Ectodermal cell (in vitro differentiated cells): ENCODE data around the gene SLX9.

ENCODE experiments used
- H3K27ac ChIP-seq: 2 replicates; pipeline ENCODE4 v1.7.0; 2013; ENCODE audit warnings: mild to moderate bottlenecking, low read depth, low read length; ENCODE audit not compliant: insufficient read depth, poor library complexity, severe bottlenecking
- H3K27me3 ChIP-seq: 2 replicates; pipeline ENCODE4 v1.7.0; 2013; ENCODE audit warnings: mild to moderate bottlenecking, low read length; ENCODE audit not compliant: insufficient read depth, control insufficient read depth, poor library complexity, severe bottlenecking
- H3K36me3 ChIP-seq: one replicate; pipeline ENCODE4 v1.7.0; 2013; ENCODE audit warnings: low read length; ENCODE audit not compliant: control insufficient read depth, insufficient read depth
- H3K4me1 ChIP-seq: one replicate; pipeline ENCODE4 v1.7.0; 2013; ENCODE audit warnings: low read length; ENCODE audit not compliant: control insufficient read depth, insufficient read depth
- H3K4me3 ChIP-seq: 2 replicates; pipeline ENCODE4 v1.7.0; 2013; ENCODE audit warnings: low read depth, low read length, control low read depth; ENCODE audit not compliant: insufficient read depth
- H3K9me3 ChIP-seq: 2 replicates; pipeline ENCODE4 v1.7.0; 2013; ENCODE audit warnings: mild to moderate bottlenecking, low read length, moderate library complexity; ENCODE audit not compliant: control insufficient read depth
- WGBS, 2 experiments: methylation state at CpG; one replicate each; pipeline ENCODE4 v1.1.7; 2013; ENCODE audit warnings: missing lambda C conversion rate in 2 of 2; 5-methylcytosine and 5-hydroxymethylcytosine counted together

SLX9 gene

GRCh38 chr21:44902268-44903049, 37.4 kb upstream of the SLX9 start:
- peaks cover 15% of the 10 kb centered on the region for H3K4me1 ChIP-seq
- no peaks in the 10 kb centered on the region for H3K36me3 ChIP-seq
- H3K27me3 ChIP-seq: no peaks in the 10 kb centered on the region
- 95 to 96% methylated on average over 30 of the region's 30 CpGs for WGBS, 2 experiments
- H3K27ac ChIP-seq: no peak overlapping the region
- no peak overlapping the region for H3K4me3 ChIP-seq
- H3K9me3 ChIP-seq: no peaks in the 10 kb centered on the region

- WGBS, 2 experiments: 90 to 91% methylated on average over 18 of the region's 18 CpGs
- Histone ChIP-seq H3K36me3 (no peaks in the 10 kb centered on the region), H3K9me3 (no peaks in the 10 kb centered on the region), H3K4me3 (no peak overlapping the region), H3K4me1 (peaks cover 12% of the 10 kb centered on the region), H3K27ac (no peak overlapping the region), H3K27me3 (no peaks in the 10 kb centered on the region)
Observed at GRCh38 chr21:44903050-44903685, 36.7 kb upstream of the SLX9 start.

GRCh38 chr21:44903689-44904088, 36.1 kb upstream of the SLX9 start:
- Histone ChIP-seq H3K27ac (no peak overlapping the region), H3K27me3 (no peaks in the 10 kb centered on the region)
- 91 to 93% methylated on average over 22 of the region's 22 CpGs for WGBS, 2 experiments

GRCh38 chr21:44904141-44904923, 35.5 kb upstream of the SLX9 start:
- peaks cover 12% of the 10 kb centered on the region for H3K4me1 ChIP-seq
- H3K27ac ChIP-seq: no peak overlapping the region
- WGBS, 2 experiments: 90 to 92% methylated on average over 14 of the region's 14 CpGs
- H3K27me3 ChIP-seq: no peaks in the 10 kb centered on the region
- H3K4me3 ChIP-seq: no peak overlapping the region
- H3K9me3 ChIP-seq: no peaks in the 10 kb centered on the region
- no peaks in the 10 kb centered on the region for H3K36me3 ChIP-seq

More at GRCh38 chr21:44903689-44904088, 36.1 kb upstream of the SLX9 start:
- H3K4me3 ChIP-seq: no peak overlapping the region
- no peaks in the 10 kb centered on the region for H3K9me3 ChIP-seq
- H3K4me1 ChIP-seq: peaks cover 12% of the 10 kb centered on the region
- H3K36me3 ChIP-seq: no peaks in the 10 kb centered on the region

- H3K36me3 ChIP-seq: no peaks in the 10 kb centered on the region
- no peak overlapping the region for H3K4me3 ChIP-seq
- 93 to 94% methylated on average over 22 of the region's 22 CpGs for WGBS, 2 experiments
- H3K9me3 ChIP-seq: no peaks in the 10 kb centered on the region
- H3K27me3 ChIP-seq: no peaks in the 10 kb centered on the region
- H3K27ac ChIP-seq: no peak overlapping the region
- peaks cover 12% of the 10 kb centered on the region for H3K4me1 ChIP-seq
Observed at GRCh38 chr21:44905016-44905727, 34.7 kb upstream of the SLX9 start.

GRCh38 chr21:44905728-44906090, 34.1 kb upstream of the SLX9 start:
- Histone ChIP-seq H3K27me3 (no peaks in the 10 kb centered on the region), H3K4me3 (no peak overlapping the region), H3K27ac (no peak overlapping the region), H3K9me3 (no peaks in the 10 kb centered on the region), H3K4me1 (peaks cover 12% of the 10 kb centered on the region), H3K36me3 (no peaks in the 10 kb centered on the region)
- WGBS, 2 experiments: 86 to 89% methylated on average over 7 of the region's 7 CpGs

GRCh38 chr21:44907225-44907965, 32.4 kb upstream of the SLX9 start:
- H3K9me3 ChIP-seq: no peaks in the 10 kb centered on the region
- H3K27ac ChIP-seq: no peak overlapping the region
- no peak overlapping the region for H3K4me3 ChIP-seq
- WGBS, 2 experiments: 50% methylated on average over 16 of the region's 16 CpGs
- H3K36me3 ChIP-seq: no peaks in the 10 kb centered on the region
- peaks cover 12% of the 10 kb centered on the region for H3K4me1 ChIP-seq
- H3K27me3 ChIP-seq: no peaks in the 10 kb centered on the region

- Histone ChIP-seq H3K4me3 (no peak overlapping the region), H3K27me3 (no peaks in the 10 kb centered on the region)
Observed at GRCh38 chr21:44907966-44908895, 31.6 kb upstream of the SLX9 start.

GRCh38 chr21:44908908-44909307, 30.9 kb upstream of the SLX9 start:
- Histone ChIP-seq H3K27ac (no peak overlapping the region), H3K9me3 (no peaks in the 10 kb centered on the region), H3K4me3 (no peak overlapping the region), H3K4me1 (peaks cover 12% of the 10 kb centered on the region), H3K36me3 (no peaks in the 10 kb centered on the region), H3K27me3 (no peaks in the 10 kb centered on the region)
- WGBS, 2 experiments: 91% methylated on average over 21 of the region's 21 CpGs

More at GRCh38 chr21:44907966-44908895, 31.6 kb upstream of the SLX9 start:
- Histone ChIP-seq H3K9me3 (no peaks in the 10 kb centered on the region), H3K4me1 (peaks cover 12% of the 10 kb centered on the region), H3K27ac (no peak overlapping the region), H3K36me3 (no peaks in the 10 kb centered on the region)
- 79 to 81% methylated on average over 23 of the region's 25 CpGs for WGBS, 2 experiments
